ENCODE results near the gene KIF7.

The KIF7 gene

DNA sequence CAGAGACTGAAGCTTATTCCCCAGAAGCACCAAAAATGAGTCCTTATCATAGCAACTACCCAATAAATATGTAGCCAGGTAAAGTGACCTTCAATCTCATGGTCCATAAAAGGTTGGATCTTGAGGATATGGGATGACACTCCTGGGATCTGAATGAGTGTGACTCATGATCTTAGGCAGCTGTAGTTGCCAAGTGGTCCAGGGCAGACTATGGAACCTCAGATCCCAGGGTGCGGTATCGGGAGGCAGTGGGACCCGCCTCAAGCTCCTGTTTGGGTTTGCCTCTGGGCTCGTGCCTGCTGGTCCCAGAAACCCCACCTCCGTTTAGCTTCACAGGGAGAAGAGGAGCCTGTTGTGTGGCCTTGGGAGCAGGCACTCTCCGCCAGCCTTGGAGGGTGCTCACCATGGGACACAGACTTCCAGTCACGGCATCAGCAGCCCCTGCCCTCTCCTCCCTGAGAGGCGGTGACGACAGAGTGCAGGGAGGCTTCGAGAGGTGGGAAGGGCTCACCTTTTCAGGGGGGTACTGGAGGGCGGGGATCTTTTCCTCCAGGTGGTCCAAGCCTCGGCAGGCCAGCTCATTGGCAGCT, 15.8 kb upstream of the KIF7 start:
- no peak for DNase-seq

DNA sequence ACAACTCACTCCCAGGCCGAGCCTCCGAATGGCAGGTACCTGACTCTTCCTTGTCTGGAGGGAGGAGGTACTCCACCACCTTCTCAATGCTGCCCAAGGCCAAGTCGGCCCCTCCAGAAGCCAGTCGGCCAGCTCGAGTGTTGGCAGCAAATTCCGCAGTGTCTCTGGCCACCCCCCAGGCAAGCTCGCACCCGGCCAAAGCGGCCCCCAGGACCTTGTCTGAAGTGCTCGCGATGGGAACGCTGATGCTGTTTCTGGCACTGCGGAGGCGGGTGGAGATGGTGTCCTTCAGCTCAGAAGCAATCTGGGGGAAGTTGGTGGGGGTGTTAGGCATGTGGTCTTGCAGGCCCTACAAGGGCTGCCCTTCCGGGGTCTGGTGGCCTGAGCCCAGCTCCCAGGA, 14.7 kb upstream of the KIF7 start:
- no peak for DNase-seq

DNA sequence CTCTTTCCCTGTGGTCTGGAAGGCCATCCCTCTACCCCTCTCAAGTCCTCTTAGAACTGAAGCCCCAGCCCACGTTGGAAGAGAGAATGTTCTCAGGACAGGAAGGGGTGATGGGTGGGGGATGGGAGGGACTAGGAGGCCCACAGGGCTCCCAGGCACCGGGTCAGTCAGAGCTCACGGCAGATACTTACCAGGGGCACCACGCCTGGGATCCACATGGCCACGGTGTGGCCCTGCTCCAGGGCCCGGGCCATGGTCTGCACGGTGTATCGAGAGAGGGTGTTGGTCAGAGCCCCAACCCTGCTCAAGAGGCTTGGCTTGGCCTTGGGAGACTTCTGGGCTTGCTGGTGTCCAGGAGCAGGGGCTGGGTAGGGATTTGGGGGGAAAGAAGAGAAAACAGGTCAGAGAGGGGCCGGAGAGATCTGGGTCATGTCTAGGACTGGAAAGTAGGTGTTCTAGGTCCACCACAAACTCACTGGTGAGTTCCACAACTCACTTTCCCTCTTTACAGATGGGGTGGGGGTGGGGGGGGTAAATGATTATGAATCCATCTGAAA, 14.1 kb upstream of the KIF7 start:
- DNase-seq = no peak

DNA sequence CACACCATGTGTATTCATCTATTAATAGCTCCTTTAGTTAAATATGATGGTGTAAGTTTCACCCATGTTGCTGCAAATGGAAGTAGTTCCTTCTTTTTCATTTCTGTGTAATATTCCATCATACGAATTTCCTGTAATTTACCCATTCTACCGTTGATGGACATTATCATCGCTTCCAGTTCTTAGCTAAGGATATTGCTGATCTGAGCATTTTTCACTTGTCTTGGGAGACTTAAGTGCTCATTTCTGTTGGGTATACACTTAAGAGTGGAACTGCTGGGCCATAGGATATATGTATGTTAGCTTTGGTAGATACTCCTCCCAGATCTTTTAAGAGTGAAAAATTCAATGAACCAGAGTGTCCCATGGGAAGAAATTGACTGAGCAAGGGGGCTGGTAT, 12.9 kb upstream of the KIF7 start:
- DNase-seq = no peak

GRCh38 chr15:89667706-89667960, 12.4 kb upstream of the KIF7 start:
- no peak for DNase-seq

DNA sequence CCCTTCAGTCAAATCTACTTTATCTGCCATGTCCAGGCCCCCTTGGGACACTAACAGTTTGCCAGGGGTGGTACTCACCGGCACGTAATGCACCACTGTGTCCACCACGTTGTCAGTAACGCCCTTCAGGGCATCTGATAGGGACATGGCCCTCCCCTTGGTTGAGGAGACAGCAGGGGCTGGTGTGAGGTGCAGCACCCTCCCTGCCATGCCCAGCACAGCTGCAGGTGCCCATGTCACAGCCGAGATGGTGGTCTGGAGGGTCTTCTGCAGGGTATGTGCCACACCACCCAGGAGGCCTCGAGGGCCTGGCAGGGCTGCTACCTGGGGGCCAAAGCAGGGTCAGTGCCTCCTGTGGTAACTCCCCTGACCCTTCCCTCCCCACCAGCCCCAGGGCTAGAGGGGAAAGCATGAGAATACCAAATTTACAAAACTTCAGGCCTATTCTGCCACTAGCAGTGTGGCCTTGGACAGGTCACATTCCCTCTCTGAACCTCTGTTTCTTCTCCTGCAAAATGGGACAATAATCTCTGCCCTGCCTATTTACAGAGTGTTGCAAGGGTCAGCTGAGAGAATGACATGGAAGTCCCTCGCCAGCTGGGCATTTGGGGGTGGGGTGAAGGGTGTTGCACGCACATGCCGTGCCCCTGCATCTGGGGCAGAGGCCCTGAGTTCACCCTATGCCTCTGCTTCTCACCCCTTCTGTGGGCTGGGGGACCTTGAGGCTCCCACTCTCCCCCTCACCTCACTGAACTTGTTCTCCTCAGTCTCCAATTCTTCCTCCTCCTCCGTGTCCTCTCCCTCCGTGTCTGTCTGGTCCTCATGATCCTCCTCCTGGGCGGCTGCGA, 11.8 kb upstream of the KIF7 start:
- DNase-seq = no peak

DNA sequence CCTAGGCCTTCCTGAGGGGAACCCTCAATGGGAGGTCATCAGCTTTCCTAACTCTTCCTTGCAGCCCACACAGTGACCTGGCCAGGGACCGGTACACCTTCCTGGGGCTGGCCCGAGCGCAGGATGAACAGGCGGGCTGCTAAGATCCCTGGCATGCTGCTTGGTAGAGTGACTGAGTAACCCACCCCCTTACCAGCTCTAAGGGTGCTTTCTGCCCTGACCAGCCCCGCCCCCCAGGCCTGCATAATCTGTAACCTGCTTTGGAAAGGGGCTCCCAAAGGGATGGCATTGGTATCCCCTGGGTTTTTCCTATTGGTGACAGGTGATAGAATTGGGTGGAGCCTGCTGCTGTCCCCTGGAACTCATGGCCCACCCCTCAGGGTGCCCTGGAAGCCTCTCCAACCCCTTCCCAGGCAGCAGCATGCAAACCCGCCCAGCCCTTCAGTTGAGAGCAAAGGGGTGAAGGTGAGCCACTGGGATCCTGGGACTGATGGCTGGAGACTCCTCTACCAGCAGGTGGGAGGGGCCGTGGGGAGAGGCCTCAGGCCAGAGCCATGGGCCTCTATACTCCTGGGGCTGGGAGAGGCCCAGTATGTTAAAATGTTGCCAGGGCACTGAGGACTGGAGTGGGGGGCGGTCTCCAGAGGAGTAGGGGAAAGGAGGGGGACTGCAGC, 11.1 kb upstream of the KIF7 start:
- DNase-seq = no peak

DNA sequence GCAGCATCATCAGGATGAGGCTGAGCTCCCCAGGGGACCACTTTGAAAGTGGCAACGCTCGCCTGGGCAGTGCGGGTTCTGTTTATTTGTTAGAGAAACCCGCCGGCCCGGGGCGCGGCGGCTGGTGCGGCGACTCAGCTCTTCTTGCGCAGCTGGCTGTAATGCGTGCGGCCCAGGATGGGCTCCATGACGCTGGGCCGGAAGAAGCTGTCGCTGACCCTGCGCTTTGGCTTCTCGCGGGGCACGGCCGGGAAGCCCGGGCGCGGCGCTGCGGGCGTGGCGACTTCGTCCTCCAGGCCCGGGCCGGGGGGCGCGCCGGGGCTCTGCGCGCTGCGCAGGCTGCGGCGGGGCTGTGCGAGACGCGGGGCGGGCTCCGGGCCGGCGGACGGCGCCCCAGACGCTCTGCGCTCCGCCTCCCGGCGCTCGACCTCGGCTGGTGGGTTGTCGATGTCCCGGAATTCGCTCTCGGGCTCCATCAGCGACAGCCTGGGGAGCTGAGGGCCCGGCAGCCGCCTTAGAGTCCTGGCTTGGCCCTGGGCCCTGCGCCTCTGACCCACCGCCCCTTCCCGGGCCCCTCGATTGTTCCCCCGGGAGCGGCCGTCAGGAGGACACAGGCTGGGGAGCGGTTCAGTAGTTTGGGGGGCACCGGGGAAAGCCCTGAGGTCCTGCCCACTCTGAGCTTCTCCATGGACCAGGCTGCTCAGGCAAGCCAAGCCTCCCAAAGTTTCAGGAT, 10.3 kb upstream of the KIF7 start:
- DNase-seq = no peak

GRCh38 chr15:89664441-89665350, 9.4 kb upstream of the KIF7 start:
- no peak for DNase-seq

DNA sequence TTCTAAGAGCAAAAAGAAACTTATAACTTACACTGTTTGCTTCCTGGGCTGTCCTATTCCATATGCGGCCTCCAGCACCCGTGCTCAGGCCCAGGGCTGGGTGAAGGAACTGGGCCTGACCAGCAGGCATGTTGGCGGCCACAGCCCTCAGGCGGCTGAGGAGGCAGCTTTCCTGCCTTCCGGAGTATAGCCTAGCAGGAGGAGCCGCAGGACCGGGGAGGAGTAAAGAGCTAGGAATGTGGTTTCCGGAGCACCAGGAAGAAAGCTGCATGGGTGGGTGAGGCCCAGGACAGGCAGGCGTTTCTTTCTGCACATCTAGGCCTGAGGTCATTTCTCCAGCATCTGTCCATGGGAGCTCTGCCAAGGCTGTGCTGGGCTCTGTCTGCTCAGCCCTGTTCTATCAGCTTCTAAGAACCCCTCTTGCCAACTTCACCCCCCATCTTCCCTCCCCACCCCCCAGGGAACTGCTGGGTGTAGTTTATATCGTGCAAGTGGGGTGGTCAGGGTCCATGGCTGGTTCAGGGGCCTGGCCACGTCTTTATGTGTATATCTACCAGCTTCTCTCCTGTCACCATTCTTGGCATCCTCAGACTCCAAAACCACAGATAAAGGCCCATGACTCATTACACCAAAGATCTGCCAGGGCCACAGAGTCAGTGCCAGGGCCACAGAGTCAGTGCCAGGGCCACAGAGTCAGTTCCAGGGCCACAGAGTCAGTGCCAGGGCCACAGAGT, 7.8 kb upstream of the KIF7 start:
- no peak for DNase-seq

GRCh38 chr15:89660556-89660955, 5.3 kb upstream of the KIF7 start:
- no peak for DNase-seq

DNA sequence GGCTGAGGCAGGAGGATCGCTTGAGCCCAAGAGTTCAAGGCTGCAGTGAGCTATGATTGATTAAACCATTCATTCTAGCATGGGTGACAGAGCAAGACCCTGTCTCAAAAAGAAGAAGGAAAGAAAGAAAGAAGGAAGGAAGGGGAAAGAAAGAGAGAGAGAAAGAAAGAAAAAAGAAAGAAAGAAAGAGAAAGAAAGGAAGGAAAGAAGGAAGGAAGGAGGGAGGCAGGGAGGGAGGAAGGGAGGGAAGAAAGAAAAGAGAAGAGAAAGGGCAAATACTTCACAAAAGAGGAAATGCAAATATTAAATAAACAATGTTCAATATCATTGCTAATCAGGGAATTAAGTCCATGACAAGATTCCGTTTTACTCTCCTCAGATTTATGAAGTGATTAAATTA, 4.0 kb upstream of the KIF7 start:
- no peak for DNase-seq

- no peak for DNase-seq
Observed at GRCh38 chr15:89657686-89658200, 2.5 kb upstream of the KIF7 start.

DNA sequence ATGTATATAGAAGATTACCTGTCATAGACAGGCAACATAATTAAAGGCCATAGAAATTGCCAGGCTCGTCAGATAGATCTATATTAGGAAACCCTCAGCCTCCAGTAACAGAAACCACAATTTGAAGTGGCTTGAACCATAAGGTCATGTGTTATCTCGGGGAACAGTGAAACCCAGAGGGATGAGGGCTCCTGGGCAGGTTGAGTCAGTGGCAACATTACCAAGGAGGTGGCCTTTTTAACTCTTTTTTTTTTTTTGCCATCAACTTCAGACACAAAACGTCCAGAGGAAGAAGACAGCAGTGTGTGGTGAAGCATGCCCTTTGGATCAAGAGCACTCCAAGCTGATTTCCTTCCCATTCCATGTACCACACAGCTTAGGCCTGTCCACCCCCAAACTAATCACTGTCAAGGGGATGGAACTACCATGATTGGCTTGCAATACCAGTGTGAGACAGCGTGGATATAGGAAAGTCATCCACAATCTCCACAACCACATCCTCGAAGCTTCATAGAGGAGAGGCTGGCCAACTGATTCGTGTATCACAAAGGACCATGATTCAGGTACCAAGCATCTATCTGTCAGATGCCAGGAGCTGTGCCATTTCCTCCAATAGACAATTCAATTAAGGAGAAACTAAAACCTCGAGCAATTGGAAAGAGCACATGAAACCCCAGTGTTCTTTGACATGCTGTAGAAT, 999 bp upstream of the KIF7 start:
- DNase-seq = no peak

DNA sequence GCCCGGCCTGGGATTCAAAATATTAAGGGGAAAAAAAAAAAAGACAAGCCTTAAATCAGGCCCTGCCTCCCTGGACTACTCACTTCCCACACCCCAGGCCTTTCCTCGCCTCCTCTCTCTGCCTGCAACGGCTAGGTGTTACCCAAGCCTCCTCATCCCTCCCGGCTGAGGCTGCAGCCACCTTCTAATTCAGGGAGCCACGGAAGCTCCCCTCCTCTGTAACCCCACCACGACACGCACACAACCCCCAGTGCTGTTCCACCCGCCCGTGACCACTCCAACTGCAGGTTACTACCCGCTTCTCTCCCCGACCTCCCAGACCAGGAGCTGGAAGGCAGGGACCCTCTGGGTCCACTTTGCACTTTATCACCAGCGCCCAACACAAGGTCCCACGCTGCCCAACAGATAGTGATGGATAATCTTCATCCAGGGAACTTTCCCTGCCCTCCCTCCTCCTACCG, 936 bp downstream of the KIF7 start:
- no peak for DNase-seq

DNA sequence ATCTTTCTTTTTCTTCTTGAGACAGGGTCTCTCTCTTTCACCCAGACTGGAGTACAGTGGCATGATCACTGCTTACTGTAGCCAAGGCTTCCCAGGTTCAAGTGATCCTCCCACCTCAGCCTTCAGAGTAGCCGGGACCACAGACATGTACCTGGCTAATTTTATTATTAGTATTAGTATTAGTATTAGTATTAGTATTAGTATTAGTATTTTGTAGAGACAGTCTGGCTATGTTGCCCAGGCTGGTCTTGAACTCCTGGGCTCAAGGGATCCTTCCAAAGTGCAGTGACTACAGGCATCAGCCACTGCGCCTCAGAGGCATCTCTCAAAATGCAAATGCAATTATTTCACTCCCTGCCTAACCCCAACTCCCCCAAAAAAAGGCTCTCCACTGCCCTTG, 1.7 kb downstream of the KIF7 start:
- no peak for DNase-seq

GRCh38 chr15:89652666-89653065, 2.6 kb downstream of the KIF7 start:
- no peak for DNase-seq

DNA sequence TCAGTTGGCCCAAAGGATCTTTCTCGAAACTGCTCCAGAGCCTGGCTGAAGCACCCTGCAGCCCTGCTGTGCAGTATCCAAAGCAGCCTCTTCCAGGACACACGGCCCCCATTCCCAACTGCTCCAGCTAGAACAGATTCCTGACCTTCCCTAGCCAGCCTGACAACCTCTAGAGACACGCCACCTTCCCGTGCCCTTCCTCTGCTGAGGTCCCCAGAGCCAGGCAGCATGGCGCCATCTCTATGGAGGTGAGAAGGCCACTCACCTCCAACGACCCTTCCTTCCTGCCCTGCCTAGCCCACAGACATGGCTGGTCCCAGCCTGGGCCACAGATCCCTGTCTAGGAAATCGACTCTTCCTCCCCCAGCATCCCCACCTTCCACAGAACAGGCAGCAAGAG, 3.1 kb downstream of the KIF7 start:
- no peak for DNase-seq

DNA sequence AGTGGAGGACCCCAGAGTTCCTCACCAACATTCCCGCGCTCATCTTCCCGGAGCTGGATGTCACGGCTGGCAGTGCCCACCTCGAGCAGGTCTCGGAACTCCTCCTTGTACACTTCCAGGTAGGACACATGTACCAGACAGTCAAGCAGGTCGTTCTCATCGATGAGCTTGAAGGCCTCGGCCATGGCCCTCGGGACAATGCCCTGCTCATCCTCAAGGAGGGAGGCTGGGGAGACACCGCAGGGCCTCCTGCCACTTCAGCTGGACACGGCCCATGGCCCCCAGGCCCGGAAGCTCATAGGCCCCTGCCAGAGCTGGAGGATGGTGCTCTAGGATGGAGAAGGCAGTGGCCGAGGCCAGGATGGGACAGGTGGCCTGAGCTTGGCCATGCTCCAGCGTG, 5.6 kb downstream of the KIF7 start:
- DNase-seq = no peak

- DNase-seq = no peak
Observed at GRCh38 chr15:89649013-89649625, 6.1 kb downstream of the KIF7 start.

All from central memory CD4-positive, alpha-beta T cell (primary cell).